ENCODE data around the gene OR2T29.
"Not testable (repeated sequence)": the region's sequence is repeated elsewhere in the genome, so short reads cannot be mapped to it uniquely, and the experiment has no call there.

- not testable (repeated sequence) for TF ChIP-seq CTCF (IDR thresholded peaks at IDR 0.05; ENCODE audit: insufficient read depth, low read depth, low read length); EZH2 (IDR thresholded peaks at IDR 0.05; ENCODE audit: insufficient read depth, low read length)
Measured at GRCh38 chr1:248573856-248574255, 11.3 kb upstream of the OR2T29 start.

Measured in astrocyte (in vitro differentiated cells and primary cell).